Stimulated activated memory B cell treated with anti-CD40 and anti-IgM and Interleukin-4, amounts not matched to agents 10 μg/mL and 1 μg/mL and 100 μg/mL, for 72 hours (primary cell): ENCODE results near the gene RENBP.

Source experiments
- ATAC-seq: fragments of 150-1000 bp; cut with Tn5 transposase; 2 replicates; pipeline ENCODE4 v1.10.0; 2021
- H3K27ac Mint-ChIP-seq: one replicate; pipeline ENCODE4 v1.8.0; 2022; ENCODE audit warnings: mild to moderate bottlenecking, mixed read lengths
- H3K27me3 Mint-ChIP-seq: one replicate; pipeline ENCODE4 v1.8.0; 2022; ENCODE audit warnings: mixed read lengths
- H3K36me3 Mint-ChIP-seq: one replicate; pipeline ENCODE4 v1.8.0; 2022; ENCODE audit warnings: mixed read lengths
- H3K4me1 Mint-ChIP-seq: one replicate; pipeline ENCODE4 v1.8.0; 2022; ENCODE audit warnings: mixed read lengths
- H3K4me3 Mint-ChIP-seq: one replicate; pipeline ENCODE4 v1.8.0; 2022; ENCODE audit warnings: mild to moderate bottlenecking, moderate library complexity, mixed read lengths
- H3K9me3 Mint-ChIP-seq: one replicate; pipeline ENCODE4 v1.8.0; 2022; ENCODE audit warnings: mixed read lengths

Gene RENBP

DNA sequence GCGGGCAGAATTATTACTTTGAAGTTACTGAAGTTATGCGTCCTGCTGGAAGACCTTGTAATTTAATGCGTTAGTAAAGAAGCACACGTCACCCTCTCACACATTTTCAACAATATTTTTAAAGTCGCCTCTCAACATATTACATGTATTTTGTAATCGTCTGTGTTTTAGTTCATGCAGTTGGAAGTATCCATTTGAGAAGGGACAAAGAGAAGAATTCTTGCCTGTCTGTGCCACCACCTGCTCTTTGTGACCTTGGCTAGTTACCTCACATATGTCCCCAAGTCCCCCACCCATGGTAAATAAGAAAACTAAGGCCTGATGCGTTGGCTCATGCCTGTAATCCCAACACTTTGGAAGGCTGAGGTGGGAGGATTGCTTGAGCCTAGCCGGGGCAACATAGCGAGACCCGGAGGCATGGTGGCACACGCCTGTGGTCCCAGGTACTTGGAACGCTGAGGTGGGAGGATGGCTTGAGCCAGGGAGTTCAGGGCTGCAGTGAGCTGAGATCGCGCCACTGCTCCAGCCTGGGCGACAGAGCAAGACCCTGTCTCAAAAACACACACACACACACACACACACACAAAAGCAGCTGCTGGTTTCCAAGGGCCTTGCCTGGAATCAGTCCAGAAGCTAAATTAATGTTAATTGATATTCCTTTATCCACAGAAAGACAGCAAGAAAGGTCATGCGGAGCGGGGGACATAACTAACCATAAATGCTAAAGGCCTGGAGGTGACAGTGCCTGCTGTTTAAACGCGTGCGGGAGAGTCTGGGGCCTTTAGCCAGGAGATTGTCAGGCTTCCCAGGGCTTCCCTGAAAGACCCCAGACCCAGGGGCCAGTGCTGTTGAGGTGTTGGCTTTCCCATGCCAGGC lies 28.9 kb upstream of the RENBP start:
- H3K9me3 Mint-ChIP-seq: no peaks in the 10 kb centered on the region
- peak overlapping the region; percentile 89 for H3K27ac Mint-ChIP-seq
- H3K36me3 Mint-ChIP-seq: peaks cover 16% of the 10 kb centered on the region
- H3K27me3 Mint-ChIP-seq: no peaks in the 10 kb centered on the region
- no peak for ATAC-seq
- H3K4me3 Mint-ChIP-seq: peak overlapping the region; percentile 85
- peaks cover 32% of the 10 kb centered on the region for H3K4me1 Mint-ChIP-seq

GRCh38 chrX:153972368-153973126 lies 28.1 kb upstream of the RENBP start, which contains the start of gene TMEM187:
Gene TMEM187, plus strand, starts transcription at chrX:153972754. Its CDS starts 9,309 bp downstream, at chrX:153982063.
- Mint-ChIP-seq H3K27me3 (no peaks in the 10 kb centered on the region), H3K9me3 (no peaks in the 10 kb centered on the region), H3K27ac (peak within 1 kb of the TSS; percentile 99), H3K4me1 (peaks cover 40% of the 10 kb centered on the region), H3K36me3 (peaks cover 23% of the 10 kb centered on the region), H3K4me3 (peak within 1 kb of the TSS; percentile 100)
- peak; percentile 74 for ATAC-seq

DNA sequence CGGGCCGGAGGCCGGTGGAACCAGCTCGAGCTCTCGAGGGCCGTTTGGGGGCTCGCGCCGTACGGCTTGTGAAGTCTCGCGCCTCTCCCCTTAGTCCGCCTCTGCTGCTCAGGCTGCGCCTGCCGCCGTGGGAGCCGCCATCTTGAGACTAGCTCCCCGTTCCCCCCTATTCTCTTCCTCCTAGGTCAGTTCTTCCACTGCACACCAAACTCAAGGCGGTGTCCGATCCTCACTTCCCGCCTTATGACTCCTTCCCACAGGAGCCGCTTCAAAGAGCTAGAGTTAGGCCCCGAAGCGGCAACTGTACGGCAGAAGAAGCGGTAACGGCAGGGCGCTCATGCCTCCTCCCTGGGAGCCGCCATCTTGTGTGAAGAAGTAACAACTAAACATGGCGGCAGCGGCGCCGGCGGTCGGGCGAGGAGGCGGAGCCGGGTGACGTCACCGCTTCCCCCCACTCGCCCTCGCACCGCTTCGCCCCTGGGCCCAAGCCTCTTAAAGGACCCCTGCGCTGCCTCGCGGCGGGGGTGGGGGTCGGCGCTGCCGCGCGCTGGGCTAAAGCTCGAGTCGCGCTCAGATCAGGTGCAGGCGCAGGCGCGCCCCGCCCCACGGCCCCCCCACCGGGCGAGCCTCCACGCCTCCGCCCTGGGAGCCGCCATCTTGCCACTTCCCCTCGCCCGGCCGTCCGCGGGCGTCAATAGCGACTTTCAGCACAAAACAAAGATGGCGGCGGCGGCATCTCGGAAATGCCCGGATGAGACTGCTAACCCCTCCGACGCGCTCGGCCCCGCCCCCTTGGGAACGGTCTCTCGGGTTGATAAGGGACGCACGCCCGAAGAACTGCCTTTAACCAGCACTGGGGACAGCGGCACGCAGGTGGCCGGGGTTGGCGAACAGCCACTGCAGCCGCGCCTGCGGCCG lies 27.3 kb upstream of the RENBP start, which contains the start of gene HCFC1:
Gene HCFC1, minus strand, starts transcription at position 369 of the 918 bp plus-strand sequence. CDS start 978 bp downstream, outside the sequence.
- H3K27ac Mint-ChIP-seq: peak within 1 kb of the TSS; percentile 99
- peak; percentile 74 for ATAC-seq
- H3K4me3 Mint-ChIP-seq: peak within 1 kb of the TSS; percentile 100
- H3K27me3 Mint-ChIP-seq: no peaks in the 10 kb centered on the region
- H3K36me3 Mint-ChIP-seq: peaks cover 27% of the 10 kb centered on the region
- no peaks in the 10 kb centered on the region for H3K9me3 Mint-ChIP-seq
- H3K4me1 Mint-ChIP-seq: peaks cover 48% of the 10 kb centered on the region

DNA sequence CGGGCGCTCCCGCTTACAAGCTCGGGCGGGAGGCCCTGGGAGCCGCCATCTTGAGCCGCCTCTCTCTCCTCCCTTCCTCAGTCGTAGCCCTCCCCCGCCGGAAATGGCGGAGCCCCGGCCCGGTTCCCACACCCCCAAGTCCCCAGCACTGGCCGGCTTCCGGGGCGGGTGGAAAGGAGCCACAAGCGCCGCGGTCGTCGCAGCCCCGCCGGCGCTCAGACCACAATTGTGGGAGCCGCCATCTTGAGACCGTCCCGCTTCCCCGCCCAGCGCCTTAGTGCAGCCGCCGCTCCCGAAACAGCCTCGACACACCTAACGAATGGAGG lies 26.6 kb upstream of the RENBP start:
- ATAC-seq: peak; percentile 80
- Mint-ChIP-seq H3K4me1 (peaks cover 55% of the 10 kb centered on the region), H3K4me3 (peak overlapping the region; percentile 100), H3K9me3 (no peaks in the 10 kb centered on the region), H3K27ac (peak overlapping the region; percentile 99), H3K27me3 (no peaks in the 10 kb centered on the region), H3K36me3 (peaks cover 32% of the 10 kb centered on the region)

DNA sequence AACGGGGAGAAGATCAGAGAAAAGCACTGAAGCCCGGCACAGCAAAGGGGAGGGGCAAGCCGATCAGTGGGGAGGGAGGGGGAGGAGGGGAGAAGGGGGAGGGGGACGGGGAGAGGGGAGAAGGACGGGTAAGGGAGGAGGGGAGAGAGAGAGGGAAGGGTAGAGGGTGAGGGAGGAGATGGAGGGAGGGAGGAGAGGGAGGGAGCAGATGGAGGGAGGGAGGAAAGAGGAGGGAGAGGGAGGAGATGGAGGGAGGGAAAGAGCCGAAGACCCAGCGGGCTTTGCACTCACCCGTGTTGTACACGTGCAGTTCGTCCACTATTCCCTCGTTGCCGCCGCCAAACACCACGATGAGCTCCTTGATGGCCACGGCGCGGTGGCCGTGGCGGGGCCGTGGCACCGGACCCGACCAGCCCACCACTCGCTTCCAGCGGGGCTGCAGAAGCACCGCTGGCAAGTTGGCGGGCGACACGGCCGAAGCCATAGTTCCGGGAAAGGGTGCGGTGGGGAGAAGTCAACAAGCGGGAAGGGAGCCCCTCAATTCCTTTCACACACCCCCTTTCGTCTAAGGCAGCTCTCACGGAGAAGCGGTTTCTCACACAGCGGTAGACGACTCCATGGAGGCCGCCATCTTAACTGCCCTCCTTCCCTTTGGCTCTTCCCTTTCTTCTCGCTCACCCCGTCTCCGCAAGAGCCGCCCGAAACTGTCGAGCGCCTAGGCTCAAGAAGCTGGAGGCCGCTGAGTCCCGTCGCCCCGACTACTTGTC lies 26.1 kb upstream of the RENBP start:
- Mint-ChIP-seq H3K36me3 (peaks cover 33% of the 10 kb centered on the region), H3K4me1 (peaks cover 60% of the 10 kb centered on the region), H3K27me3 (no peaks in the 10 kb centered on the region), H3K4me3 (peak overlapping the region; percentile 100), H3K27ac (peak overlapping the region; percentile 99), H3K9me3 (no peaks in the 10 kb centered on the region)
- ATAC-seq: peak; percentile 18

- peaks cover 66% of the 10 kb centered on the region for H3K4me1 Mint-ChIP-seq
- H3K9me3 Mint-ChIP-seq: no peaks in the 10 kb centered on the region
- peaks cover 33% of the 10 kb centered on the region for H3K36me3 Mint-ChIP-seq
- H3K27ac Mint-ChIP-seq: peak overlapping the region; percentile 99
- no peaks in the 10 kb centered on the region for H3K27me3 Mint-ChIP-seq
- no peak for ATAC-seq
- peak overlapping the region; percentile 100 for H3K4me3 Mint-ChIP-seq
Measured at GRCh38 chrX:153969904-153970356, 25.5 kb upstream of the RENBP start.

- Mint-ChIP-seq H3K27me3 (no peaks in the 10 kb centered on the region), H3K4me1 (peaks cover 63% of the 10 kb centered on the region), H3K36me3 (peaks cover 33% of the 10 kb centered on the region)
Measured at GRCh38 chrX:153969125-153969903, 24.9 kb upstream of the RENBP start.

GRCh38 chrX:153968754-153969124 lies 24.3 kb upstream of the RENBP start:
- H3K36me3 Mint-ChIP-seq: peaks cover 33% of the 10 kb centered on the region
- no peaks in the 10 kb centered on the region for H3K27me3 Mint-ChIP-seq
- ATAC-seq: no peak

More at GRCh38 chrX:153969125-153969903, 24.9 kb upstream of the RENBP start:
- Mint-ChIP-seq H3K9me3 (no peaks in the 10 kb centered on the region), H3K27ac (peak overlapping the region; percentile 99), H3K4me3 (peak overlapping the region; percentile 100)
- no peak for ATAC-seq

GRCh38 chrX:153968255-153968654 lies 23.8 kb upstream of the RENBP start:
- peaks cover 52% of the 10 kb centered on the region for H3K4me1 Mint-ChIP-seq
- H3K4me3 Mint-ChIP-seq: peak overlapping the region; percentile 100
- ATAC-seq: no peak
- no peaks in the 10 kb centered on the region for H3K27me3 Mint-ChIP-seq
- peaks cover 33% of the 10 kb centered on the region for H3K36me3 Mint-ChIP-seq
- peak overlapping the region; percentile 83 for H3K27ac Mint-ChIP-seq
- no peaks in the 10 kb centered on the region for H3K9me3 Mint-ChIP-seq

More at GRCh38 chrX:153968754-153969124, 24.3 kb upstream of the RENBP start:
- H3K27ac Mint-ChIP-seq: peak overlapping the region; percentile 99
- H3K4me3 Mint-ChIP-seq: peak overlapping the region; percentile 100
- H3K4me1 Mint-ChIP-seq: peaks cover 57% of the 10 kb centered on the region
- no peaks in the 10 kb centered on the region for H3K9me3 Mint-ChIP-seq

DNA sequence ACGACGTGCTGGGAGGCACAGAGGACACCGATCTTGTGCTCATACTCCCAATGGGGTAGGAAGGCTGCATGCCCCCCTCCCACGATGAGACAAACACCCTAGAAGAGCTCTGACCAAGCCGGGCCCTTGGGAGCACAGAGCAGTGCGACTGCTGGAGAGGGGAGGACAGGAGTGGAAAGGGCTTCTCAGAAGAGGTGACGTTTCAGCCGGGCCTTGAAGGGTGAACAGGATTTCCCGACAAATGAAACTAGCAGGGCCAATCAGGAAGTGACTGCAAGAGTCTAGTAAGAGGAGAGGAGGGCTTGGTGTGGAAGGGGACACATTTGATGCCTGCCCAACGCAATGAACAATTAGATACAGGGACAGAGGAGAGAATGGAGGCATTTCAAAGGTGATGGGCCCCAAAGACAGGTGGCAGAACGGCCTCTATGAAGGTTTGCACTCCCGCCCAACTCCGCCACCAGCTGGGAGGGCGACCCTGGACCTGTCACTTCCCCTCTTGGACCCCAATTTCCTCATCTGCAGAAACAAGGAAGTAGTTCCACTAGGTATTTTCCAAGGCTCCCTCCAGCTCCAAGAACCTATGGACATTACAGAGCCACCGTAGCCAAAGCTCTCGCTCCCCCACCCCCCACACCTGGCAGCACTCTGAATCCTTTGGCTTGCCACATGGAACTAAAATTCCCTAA lies 23.2 kb upstream of the RENBP start:
- Mint-ChIP-seq H3K4me3 (peak overlapping the region; percentile 100), H3K4me1 (peaks cover 50% of the 10 kb centered on the region), H3K9me3 (no peaks in the 10 kb centered on the region), H3K27ac (peak overlapping the region; percentile 83), H3K27me3 (no peaks in the 10 kb centered on the region), H3K36me3 (peaks cover 33% of the 10 kb centered on the region)
- no peak for ATAC-seq

DNA sequence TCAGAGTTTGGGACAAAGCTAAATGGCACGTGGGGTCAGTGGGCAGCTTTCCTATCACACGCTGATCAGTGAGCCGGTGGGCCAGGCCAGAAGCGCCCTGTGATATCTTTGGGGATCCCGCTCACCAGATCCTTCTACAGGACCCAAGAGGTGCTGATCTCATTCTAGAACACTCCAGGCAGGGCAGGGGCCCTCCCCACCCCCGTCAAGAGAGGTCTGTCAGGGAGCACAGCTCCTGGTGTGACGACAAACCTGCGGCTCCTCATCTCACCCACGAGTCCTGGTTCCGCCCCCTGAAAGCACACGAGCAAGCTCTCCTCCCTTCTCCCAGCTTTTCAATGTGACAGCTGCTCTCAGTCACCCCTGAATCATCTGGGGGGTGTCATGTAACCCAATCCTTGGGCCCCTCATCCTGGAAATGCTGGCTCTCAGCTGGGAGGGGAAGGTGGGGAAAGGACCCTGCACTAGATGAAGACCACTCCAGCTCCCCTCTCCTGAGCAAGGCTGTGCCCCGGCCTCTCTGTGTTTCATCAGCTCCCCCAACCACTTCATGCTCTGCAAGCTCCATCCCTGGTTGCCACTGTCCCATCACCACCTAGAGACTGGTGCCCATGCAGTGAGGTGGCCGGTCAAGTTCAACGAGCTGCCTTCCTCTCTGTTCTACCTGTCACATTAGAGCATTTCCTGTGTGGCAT lies 22.5 kb upstream of the RENBP start:
- Mint-ChIP-seq H3K27me3 (no peaks in the 10 kb centered on the region), H3K27ac (peak overlapping the region; percentile 83), H3K9me3 (no peaks in the 10 kb centered on the region), H3K4me3 (peak overlapping the region; percentile 100), H3K36me3 (peaks cover 33% of the 10 kb centered on the region), H3K4me1 (peaks cover 50% of the 10 kb centered on the region)
- ATAC-seq: no peak

GRCh38 chrX:153966283-153966688 lies 21.8 kb upstream of the RENBP start:
- peaks cover 50% of the 10 kb centered on the region for H3K4me1 Mint-ChIP-seq
- H3K27ac Mint-ChIP-seq: peak overlapping the region; percentile 83
- H3K4me3 Mint-ChIP-seq: peak overlapping the region; percentile 44
- peaks cover 28% of the 10 kb centered on the region for H3K36me3 Mint-ChIP-seq
- no peaks in the 10 kb centered on the region for H3K27me3 Mint-ChIP-seq
- no peaks in the 10 kb centered on the region for H3K9me3 Mint-ChIP-seq
- no peak for ATAC-seq
